GM10847 (cell line): ENCODE results near the gene NIT1.
A peak's percentile ranks its signal among the peaks of the same experiment; 100 is the strongest.

Experiments used
- POLR2A ChIP-seq: IDR thresholded peaks from 2 replicates; pipeline ENCODE4 v1.6.1; 2011; ENCODE audit not compliant: insufficient read length; ENCODE audit errors: extremely low read depth

The NIT1 gene

DNA sequence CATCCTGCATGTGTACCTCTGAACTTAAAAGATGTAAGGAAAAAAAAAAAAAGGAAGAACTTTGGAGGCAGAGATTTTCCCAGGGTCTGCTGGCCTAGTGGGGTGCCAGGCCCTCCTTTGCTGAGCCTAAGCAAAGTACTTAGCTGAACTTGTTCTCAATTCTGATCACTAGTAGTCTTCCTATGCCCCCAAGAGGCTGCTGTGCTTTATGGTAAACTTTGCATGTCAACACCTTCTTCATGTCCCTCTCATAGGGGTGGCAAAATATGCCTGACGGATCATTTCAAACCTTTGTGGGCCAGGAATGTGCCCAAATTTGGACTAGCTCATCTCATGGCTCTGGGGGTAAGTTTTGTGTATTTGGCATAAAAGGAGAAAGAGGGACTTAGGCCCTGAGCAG, 40.0 kb downstream of the NIT1 start:
- TF ChIP-seq POLR2A: no peak

DNA sequence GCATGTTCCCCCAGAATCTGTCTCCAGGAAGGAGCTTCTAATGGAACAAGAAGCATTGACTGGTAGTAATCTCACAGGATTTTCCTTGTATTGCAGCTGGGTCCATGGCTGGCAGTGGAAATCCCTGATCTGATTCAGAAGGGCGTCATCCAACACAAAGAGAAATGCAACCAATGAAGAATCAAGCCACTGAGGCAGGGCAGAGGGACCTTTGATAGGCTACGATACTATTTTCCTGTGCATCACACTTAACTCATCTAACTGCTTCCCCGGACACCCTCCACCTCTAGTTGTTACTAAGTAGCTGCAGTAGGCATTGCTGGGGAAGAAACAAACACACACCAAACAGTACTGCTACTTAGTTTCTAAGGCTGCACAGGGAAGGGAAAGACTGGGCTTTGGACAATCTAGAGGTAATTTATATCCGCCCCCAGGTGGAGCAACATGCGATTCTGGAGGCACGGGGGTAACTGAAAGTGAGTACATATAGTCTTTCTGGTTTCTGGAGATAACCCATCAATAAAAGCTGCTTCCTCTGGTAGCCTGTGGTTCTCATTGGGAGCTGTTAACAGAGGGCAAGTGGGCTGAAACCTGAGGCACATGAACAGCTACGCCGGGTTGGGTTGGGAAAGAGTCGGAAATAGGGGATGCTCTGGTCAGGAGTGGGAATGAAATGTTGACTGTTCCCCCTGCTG, 40.6 kb downstream of the NIT1 start:
- no peak for TF ChIP-seq POLR2A

DNA sequence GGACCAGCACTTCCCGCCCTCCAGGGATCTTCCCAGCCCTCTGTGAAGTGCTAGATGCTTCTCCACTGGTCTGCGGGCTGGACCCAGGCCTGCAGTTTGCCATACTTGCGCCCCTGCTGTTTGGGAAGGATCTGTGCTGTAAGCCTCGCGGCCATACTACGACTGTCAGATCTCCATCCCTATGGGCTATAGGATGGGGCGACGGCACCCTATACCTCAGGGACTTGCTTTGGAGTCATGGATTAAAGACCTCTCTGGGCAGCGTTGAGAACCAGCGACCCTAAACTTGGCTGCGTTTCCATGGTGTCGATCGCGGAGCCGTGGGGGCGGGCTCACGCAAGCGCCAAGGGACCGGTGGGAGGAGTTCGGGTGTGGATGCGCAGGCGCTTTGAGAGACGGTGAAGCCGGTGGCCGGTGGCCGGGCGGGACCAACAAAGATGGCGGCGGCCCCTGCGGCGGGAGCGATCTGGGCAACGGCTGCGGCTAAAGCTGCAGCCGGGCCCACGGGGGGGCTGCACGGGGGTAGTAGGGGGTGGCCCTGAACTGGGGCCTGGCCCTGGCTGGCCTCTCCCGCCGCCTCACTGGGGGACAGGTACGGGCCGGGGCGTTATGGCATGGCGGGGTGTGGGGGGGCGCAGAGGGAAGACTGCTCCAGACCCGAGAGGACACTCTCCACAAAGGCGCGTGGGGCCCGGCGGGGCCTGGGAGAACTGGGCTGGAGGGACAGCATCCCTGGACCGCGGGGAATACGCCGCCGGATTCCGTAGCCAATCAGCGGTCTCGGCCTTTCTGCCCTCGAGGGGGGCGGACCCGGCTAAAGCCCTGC, 41.4 kb downstream of the NIT1 start, which contains the start of gene USP21:
TSS of gene USP21 (plus strand) at position 414 of the 826 bp plus-strand sequence. CDS start 1,141 bp downstream, outside the sequence.
- TF ChIP-seq POLR2A: peak; percentile 68

DNA sequence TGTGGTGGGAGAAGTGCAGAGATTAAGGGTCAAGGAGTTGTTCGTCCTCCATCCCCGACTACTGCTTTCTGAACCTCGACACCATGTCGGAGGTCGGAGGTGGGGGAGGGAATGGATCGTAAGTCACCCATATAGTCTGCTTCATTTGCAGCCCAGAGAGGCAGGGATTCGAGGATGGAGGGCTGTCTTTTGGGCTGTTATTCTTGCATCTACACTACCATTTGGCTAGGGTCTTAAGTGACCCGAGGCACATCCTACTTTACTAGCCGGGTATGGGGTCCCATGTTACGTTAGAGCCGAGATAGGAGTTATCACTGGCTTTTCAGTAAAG, 42.0 kb downstream of the NIT1 start:
- no peak for TF ChIP-seq POLR2A

DNA sequence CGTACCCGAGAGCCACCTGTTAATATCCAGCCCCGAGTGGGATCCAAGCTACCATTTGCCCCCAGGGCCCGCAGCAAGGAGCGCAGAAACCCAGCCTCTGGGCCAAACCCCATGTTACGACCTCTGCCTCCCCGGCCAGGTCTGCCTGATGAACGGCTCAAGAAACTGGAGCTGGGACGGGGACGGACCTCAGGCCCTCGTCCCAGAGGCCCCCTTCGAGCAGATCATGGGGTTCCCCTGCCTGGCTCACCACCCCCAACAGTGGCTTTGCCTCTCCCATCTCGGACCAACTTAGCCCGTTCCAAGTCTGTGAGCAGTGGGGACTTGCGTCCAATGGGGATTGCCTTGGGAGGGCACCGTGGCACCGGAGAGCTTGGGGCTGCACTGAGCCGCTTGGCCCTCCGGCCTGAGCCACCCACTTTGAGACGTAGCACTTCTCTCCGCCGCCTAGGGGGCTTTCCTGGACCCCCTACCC, 42.8 kb downstream of the NIT1 start:
- TF ChIP-seq POLR2A: no peak

DNA sequence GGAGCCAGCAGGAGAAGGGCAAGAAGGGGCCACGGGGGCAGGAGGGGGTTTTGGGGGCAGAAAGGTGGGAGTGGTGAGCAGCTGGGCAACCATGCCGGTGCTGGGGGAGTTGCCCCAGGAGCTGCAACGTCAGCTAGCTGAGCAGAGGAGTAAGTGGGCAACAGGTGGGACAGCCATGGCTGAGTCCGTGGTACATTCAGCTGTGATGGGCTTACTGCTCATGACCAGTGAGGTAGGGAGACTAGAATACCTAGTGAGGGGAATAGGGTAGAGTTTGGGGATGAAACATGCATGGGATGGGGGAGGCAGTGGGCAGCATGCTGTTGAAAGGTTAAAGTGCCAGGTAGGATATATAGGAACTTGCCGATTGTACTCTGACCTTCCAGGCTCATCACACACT, 43.7 kb downstream of the NIT1 start:
- no peak for TF ChIP-seq POLR2A

DNA sequence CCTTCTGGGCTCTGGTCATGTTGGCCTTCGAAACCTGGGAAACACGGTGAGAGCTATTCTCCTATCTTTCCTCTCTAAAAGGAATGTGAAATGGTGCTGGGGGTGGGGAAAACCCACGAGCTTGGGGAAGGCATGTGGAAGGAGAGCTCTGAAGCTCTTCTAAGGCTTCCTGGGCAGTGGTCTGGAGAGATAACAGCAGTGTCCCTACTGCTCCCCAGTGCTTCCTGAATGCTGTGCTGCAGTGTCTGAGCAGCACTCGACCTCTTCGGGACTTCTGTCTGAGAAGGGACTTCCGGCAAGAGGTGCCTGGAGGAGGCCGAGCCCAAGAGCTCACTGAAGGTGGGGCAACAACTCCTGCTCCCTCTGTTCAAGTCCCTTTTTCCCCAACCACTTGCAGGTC, 44.1 kb downstream of the NIT1 start:
- no peak for TF ChIP-seq POLR2A

DNA sequence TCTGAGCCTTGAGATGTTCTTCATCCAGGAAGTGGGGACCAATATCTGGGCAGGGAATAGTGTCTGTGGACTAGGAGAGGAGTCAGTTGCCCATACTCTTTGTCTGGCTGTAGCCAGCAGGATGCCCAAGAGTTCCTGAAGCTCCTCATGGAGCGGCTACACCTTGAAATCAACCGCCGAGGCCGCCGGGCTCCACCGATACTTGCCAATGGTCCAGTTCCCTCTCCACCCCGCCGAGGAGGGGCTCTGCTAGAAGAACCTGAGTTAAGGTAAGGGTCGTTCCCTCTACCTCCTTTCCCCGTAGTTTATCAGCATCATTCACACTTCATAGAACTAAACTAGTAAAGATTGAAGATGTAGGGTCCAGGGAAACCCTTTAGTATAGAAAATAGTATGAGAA, 44.9 kb downstream of the NIT1 start:
- no peak for TF ChIP-seq POLR2A

DNA sequence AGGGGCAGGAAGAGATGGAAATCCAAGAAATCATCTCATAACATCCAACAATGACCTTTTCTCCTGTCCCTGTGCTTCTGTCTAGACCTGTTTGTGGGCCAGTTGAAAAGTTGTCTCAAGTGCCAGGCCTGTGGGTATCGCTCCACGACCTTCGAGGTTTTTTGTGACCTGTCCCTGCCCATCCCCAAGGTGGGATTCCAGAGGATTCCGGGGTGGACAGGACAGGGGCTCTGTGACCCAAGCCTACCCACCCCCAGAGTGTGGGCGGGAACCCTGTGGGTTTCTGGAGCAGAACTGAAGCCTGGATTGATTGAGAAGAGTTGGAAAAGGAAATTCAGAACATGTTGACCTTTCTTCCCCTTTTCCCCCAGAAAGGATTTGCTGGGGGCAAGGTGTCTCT, 45.9 kb downstream of the NIT1 start:
- no peak for TF ChIP-seq POLR2A

DNA sequence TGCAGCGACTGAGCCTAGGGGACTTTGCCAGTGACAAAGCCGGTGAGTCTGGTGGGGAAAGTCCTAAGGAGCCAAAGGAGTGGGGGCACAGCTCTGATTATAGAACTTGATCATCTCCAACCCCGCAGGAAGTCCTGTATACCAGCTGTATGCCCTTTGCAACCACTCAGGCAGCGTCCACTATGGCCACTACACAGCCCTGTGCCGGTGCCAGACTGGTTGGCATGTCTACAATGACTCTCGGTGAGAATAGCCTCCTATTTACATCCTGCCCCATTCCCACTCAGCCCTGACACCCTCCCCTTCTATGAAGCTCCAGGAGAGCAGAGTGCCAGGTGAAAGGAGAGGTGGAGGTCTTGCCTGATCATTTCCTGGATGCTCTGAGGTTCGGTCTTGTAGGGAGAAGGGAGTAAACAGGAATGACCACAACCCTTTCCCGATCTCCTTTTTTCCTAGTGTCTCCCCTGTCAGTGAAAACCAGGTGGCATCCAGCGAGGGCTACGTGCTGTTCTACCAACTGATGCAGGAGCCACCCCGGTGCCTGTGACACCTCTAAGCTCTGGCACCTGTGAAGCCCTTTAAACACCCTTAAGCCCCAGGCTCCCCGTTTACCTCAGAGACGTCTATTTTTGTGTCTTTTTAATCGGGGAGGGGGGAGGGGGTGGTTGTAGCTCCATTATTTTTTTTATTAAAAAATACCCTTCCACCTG, 47.2 kb downstream of the NIT1 start:
- no peak for TF ChIP-seq POLR2A

DNA sequence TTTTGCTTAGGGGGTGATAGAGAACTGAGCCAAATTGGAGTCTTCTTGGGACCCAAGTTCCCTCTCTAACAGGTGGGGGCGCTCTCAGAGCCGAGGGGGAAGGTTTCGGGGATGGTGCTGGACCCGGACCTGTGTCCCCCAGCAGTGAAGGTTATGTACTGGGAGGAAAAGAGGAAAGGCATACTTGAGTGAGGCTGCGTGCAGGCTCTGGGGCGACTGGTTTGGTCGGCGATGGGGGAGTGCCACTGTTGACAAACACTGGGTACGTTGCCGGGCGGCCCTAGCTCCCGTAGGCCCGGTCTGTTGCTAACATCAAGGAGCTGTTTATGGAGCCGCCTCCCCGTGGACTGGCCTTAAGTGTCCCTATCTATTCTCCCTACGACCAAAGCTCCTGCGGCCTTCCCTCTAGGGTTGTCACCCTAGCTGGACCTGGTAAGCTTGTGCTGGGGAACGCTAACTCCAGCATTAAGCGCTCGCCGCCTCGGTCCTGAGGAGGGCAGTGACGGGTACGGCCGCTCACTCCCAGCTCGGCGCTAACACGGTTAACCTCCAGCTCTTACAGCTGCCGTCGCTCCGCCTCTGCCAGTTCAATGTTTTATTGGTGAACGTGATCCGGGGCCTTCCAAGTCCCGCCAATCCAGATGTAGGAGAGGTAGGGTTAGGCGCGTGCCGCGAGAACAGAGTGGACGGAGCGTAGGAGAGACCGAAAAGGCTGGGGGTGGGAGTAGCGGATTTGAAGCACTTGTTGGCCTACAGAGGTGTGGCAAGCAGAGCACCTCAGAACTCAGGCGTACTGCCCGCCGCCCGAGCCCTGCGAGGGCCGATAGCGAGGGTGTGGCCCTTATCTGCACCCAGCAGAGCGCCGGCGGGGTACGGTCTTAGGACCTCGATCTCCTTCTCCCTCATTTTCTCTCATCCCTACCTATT, 48.1 kb downstream of the NIT1 start, which contains the start of gene PPOX:
TSS of gene PPOX (plus strand) at position 685 of the 927 bp plus-strand sequence. CDS start 422 bp downstream, outside the sequence.
- peak; percentile 85 for TF ChIP-seq POLR2A

DNA sequence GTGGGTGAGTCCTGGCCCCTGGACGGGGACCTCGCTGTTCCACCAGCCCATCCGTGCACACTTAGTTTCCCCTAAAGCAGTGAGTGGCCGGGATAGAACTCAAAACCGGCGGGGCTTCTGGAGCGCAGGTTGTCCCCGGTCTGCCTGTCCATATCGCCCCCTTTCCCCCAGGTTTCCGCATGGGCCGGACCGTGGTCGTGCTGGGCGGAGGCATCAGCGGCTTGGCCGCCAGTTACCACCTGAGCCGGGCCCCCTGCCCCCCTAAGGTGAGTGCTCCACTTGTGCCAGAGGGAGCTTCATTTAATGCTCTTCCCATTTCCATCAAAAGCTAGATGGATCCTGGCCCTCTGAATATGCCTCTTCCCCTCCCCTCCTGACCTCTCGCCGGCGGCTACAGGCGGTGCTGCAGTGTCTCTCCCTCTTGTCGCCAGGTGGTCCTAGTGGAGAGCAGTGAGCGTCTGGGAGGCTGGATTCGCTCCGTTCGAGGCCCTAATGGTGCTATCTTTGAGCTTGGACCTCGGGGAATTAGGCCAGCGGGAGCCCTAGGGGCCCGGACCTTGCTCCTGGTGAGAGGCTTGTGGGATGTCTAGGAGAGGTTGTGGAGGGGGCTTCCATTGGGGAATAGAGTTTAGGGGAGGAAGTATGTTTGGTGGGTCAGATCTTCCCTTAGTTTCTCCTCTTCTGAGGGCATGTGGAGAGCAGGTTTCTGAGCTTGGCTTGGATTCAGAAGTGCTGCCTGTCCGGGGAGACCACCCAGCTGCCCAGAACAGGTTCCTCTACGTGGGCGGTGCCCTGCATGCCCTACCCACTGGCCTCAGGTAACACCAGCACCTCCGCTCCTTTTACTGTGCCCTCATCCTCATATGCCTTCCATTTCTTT, 49.0 kb downstream of the NIT1 start:
- no peak for TF ChIP-seq POLR2A

DNA sequence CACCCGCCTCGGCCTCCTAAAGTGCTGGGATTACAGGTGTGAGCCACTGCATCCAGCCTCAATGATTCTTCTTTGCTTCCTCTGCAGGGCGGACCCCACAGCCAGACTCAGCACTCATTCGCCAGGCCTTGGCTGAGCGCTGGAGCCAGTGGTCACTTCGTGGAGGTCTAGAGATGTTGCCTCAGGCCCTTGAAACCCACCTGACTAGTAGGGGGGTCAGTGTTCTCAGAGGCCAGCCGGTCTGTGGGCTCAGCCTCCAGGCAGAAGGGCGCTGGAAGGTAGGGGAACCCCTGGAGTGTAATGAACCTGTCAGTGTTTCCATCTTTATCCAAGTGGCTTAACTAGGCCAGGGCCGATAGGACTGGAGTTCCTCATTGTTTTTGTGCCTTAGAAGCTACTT, 51.0 kb downstream of the NIT1 start:
- TF ChIP-seq POLR2A: no peak
